HL-60 (cell line): ENCODE data around the gene RPL37.
"Not testable (repeated sequence)": the region's sequence is repeated elsewhere in the genome, so short reads cannot be mapped to it uniquely, and the experiment has no call there.

Experiments used
- DNase-seq, 2 experiments: peaks; one replicate each; pipeline ENCODE4 v3.0.0-alpha.2; 2010 to 2020; ENCODE audit warnings: low read depth in 1 of 2, low spot score in 1 of 2
- H3K27ac ChIP-seq: fragments of 250-450 bp; sonication (Bioruptor Pico); replicated peaks from 2 replicates; pipeline ENCODE4 v1.5.1; 2020; ENCODE audit warnings: mild to moderate bottlenecking, moderate library complexity
- H3K27me3 ChIP-seq: fragments of 250-450 bp; sonication (Bioruptor Pico); 2 replicates; pipeline ENCODE4 v1.5.1; 2021; ENCODE audit warnings: mild to moderate bottlenecking, moderate library complexity; ENCODE audit not compliant: insufficient read depth, poor library complexity, severe bottlenecking
- H3K4me3 ChIP-seq: replicated peaks from 2 replicates; pipeline ENCODE4 v1.5.1; 2011; ENCODE audit warnings: mild to moderate bottlenecking, control low read depth, low read length; ENCODE audit not compliant: insufficient read depth
- GABPA ChIP-seq: IDR thresholded peaks from 2 replicates; pipeline ENCODE4 v1.6.1; 2012; ENCODE audit warnings: low read depth
- POLR2AphosphoS5 ChIP-seq: IDR thresholded peaks from 2 replicates; pipeline ENCODE4 v1.6.1; 2012; ENCODE audit warnings: low read depth
- SPI1 ChIP-seq: IDR thresholded peaks from 2 replicates; pipeline ENCODE4 v1.6.1; 2012; ENCODE audit warnings: low read depth, mild to moderate bottlenecking, borderline replicate concordance
- TF ChIP-seq, protein P1 (sequence below): IDR thresholded peaks from 2 replicates; pipeline ENCODE4 v1.6.1; 2012; ENCODE audit warnings: low read depth; ENCODE audit not compliant: insufficient replicate concordance
- TF ChIP-seq, protein P2 (sequence below): IDR thresholded peaks from one replicate; pipeline ENCODE4 v1.5.1; 2011; ENCODE audit warnings: low read length, control low read depth, inconsistent platforms; ENCODE audit not compliant: insufficient read depth

RPL37 gene

DNA sequence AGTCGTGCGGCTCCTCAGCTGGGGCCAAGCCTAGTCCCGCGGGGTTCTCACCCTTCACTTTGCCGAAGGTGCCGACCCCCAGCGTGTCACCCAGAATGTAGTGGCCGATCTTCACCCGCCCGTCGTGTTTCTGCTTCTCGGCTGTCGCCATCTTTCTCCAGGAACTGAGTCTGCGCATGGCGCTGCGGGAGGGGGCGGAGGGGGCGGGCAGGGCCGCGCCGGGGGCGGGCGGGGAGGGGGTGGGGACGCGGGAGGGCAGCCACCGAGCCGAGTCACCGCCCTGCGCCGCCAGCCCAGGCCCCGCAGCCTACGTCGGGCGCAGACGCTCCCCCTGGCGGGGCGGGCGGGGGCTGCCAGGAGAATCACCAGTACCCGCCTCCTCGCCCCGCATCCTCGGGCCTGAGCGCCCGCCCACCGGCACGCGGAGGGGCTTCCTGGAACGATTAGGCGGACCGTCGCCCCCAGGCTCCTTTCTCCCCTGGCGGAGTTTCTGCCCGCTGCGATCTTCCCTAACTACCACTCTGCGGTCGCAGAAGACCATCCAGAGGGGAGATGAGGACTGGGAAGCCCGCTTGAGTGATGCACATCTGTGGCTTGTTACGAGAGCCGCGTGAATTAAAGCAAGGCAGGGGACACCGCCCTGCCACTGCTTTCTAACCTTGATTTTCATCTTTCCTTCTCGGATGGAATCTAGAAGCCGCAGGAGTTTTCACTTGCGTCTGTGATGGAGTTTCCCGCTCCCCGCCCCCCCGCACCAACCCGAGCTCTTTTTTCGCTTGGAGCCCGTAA is 36.8 kb downstream of the RPL37 start, which contains the start of gene PRKAA1:
Gene PRKAA1, minus strand, starts transcription at position 363 of the 789 bp plus-strand sequence. Its CDS starts 185 bp downstream, at position 178.
- peak; percentile 80 for DNase-seq
- H3K27me3 ChIP-seq, result no peaks in the 10 kb centered on the region
- H3K4me3 ChIP-seq, result peak within 1 kb of the TSS; percentile 73
- TF ChIP-seq, protein P1, sequence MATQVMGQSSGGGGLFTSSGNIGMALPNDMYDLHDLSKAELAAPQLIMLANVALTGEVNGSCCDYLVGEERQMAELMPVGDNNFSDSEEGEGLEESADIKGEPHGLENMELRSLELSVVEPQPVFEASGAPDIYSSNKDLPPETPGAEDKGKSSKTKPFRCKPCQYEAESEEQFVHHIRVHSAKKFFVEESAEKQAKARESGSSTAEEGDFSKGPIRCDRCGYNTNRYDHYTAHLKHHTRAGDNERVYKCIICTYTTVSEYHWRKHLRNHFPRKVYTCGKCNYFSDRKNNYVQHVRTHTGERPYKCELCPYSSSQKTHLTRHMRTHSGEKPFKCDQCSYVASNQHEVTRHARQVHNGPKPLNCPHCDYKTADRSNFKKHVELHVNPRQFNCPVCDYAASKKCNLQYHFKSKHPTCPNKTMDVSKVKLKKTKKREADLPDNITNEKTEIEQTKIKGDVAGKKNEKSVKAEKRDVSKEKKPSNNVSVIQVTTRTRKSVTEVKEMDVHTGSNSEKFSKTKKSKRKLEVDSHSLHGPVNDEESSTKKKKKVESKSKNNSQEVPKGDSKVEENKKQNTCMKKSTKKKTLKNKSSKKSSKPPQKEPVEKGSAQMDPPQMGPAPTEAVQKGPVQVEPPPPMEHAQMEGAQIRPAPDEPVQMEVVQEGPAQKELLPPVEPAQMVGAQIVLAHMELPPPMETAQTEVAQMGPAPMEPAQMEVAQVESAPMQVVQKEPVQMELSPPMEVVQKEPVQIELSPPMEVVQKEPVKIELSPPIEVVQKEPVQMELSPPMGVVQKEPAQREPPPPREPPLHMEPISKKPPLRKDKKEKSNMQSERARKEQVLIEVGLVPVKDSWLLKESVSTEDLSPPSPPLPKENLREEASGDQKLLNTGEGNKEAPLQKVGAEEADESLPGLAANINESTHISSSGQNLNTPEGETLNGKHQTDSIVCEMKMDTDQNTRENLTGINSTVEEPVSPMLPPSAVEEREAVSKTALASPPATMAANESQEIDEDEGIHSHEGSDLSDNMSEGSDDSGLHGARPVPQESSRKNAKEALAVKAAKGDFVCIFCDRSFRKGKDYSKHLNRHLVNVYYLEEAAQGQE, result no peak
- TF ChIP-seq SPI1, result no peak
- TF ChIP-seq, protein P2, sequence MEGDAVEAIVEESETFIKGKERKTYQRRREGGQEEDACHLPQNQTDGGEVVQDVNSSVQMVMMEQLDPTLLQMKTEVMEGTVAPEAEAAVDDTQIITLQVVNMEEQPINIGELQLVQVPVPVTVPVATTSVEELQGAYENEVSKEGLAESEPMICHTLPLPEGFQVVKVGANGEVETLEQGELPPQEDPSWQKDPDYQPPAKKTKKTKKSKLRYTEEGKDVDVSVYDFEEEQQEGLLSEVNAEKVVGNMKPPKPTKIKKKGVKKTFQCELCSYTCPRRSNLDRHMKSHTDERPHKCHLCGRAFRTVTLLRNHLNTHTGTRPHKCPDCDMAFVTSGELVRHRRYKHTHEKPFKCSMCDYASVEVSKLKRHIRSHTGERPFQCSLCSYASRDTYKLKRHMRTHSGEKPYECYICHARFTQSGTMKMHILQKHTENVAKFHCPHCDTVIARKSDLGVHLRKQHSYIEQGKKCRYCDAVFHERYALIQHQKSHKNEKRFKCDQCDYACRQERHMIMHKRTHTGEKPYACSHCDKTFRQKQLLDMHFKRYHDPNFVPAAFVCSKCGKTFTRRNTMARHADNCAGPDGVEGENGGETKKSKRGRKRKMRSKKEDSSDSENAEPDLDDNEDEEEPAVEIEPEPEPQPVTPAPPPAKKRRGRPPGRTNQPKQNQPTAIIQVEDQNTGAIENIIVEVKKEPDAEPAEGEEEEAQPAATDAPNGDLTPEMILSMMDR, result no peak
- no peak for TF ChIP-seq GABPA
- TF ChIP-seq POLR2AphosphoS5, result no peak
- H3K27ac ChIP-seq, result peak within 1 kb of the TSS; percentile 78

DNA sequence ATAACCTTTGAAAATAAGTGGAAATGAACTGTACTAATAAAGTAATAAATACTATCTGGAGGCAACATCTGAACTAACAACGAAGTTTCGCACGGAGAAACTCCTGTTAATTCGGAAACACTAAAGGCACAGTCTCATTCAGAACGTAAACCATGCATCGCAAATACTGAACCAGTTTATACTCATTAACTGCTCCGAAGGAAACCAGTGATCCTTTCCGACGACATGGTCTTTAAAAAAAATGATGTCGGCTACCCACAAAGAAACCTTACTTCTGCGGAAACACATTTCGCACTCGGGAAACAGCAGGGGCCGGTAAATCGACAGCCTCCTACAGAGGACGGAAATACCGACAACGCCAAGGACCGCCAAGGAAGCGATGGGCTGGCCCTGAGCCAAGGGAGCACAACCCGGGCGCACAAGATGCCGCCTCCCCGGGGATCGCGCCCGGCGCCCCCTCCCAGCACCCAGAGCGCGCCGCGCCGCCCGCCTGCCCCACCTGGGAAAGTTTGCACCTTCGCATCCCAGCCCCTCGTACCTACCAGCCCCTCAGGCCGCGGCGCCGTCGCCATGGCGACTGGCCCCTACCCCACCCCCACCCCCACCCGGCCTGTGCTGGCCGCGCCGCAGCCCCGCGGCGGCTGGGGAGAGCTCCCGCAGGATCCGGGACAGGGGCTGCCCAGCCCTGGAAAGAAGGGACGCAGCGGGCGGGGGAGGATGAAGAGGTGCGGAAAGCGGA is 37.6 kb downstream of the RPL37 start:
- TF ChIP-seq, protein P1, result no peak
- TF ChIP-seq SPI1, result peak; percentile 68; the same call in 1 of the 2 replicates
- DNase-seq, result peak; percentile 58 to 82
- Histone ChIP-seq H3K27me3 (no peaks in the 10 kb centered on the region), H3K27ac (peak overlapping the region; percentile 78), H3K4me3 (peak overlapping the region; percentile 73)

DNA sequence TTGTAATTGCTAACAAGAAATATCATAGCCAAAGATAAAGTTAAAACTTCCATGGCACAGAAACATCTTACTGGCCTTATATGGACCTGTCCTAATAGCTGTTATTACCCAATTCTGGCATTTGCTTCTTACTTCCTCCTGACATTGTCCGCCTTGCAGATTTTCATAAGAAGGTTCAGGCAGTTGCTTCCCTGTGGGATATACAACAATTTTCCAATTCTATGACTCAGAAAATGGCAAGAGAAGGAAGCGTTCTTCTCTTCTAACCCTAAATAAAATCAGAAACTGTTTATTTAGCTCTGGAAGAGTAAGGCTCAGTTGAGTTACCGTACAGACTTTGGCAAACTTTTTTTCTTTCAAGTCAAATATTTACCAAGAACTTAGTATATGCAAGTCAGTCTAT is 38.5 kb downstream of the RPL37 start:
- DNase-seq, result peak; percentile 32 to 91
- TF ChIP-seq GABPA, result no peak
- TF ChIP-seq, protein P1, result no peak
- TF ChIP-seq SPI1, result no peak
- TF ChIP-seq, protein P2, result no peak
- no peak for TF ChIP-seq POLR2AphosphoS5
- Histone ChIP-seq H3K4me3 (peak overlapping the region; percentile 73), H3K27me3 (no peaks in the 10 kb centered on the region), H3K27ac (peak overlapping the region; percentile 78)

DNA sequence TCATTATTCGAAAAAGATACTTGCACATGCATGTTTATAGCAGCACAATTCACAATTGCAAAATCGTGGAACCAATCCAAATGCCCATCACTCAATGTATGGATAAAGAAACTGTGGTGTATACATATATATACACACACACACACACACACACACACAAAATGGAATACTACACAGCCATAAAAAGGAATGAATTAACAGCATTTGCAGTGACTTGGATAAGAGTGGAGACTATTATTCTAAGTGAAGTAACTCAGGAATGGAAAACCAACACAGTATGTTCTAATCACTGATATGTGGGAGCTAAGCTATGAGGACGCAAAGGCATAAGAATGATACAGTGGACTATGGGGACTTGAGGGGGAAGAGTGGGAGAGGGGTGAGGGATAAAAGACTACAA is 40.1 kb downstream of the RPL37 start:
- not testable (repeated sequence) for H3K27ac ChIP-seq, H3K27me3 ChIP-seq, DNase-seq, H3K4me3 ChIP-seq

DNA sequence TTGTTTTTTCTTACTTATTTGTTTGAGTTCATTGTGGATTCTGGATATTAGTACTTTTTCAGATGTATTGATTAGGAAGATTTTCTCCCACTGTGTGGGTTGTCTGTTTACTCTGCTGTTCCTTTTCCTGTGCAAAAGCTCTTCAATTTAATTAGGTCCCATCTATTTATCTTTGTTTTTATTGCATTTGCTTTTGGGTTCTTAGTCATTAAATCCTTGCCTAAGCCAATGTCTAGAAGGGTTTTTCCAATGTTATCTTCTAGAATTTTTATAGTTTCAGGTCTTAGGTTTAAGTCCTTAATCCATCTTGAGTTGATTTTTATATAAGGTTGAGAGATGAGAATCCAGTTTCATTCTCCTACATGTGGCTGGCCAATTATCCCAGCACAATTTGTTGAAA is 40.7 kb downstream of the RPL37 start:
- H3K4me3 ChIP-seq, H3K27ac ChIP-seq, DNase-seq, H3K27me3 ChIP-seq: not testable (repeated sequence)

DNA sequence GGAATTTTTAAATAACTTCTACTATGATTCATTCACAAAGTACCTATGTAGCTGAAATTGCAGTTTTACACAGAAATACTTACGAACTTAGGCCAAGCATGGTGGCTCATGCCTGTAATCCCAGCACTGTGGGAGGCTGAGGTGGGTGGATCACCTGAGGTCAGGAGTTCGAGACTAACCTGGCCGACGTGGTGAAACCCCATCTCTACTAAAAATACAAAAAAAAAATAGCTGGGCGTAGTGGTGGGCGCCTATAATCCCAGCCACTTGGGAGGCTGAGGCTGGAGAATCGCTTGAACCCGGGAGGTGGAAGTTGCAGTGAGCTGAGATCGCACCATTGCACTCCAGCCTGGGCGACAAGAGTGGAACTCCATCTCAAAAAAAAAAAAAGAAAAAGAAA is 42.3 kb downstream of the RPL37 start:
- not testable (repeated sequence) for H3K27ac ChIP-seq, H3K27me3 ChIP-seq, DNase-seq, H3K4me3 ChIP-seq
